ENCODE measurements around the gene CSTA.
A peak's percentile ranks its signal among the peaks of the same experiment; 100 is the strongest.

CSTA gene

GRCh38 chr3:122382888-122383666 lies 58.0 kb downstream of the CSTA start, which contains the start of gene MIX23:
MIX23 (minus strand) TSS chr3:122383231; CDS start chr3:122383224, 7 bp downstream.
- H3K27me3 ChIP-seq (replicated peaks; ENCODE audit: control insufficient read depth, insufficient read depth, low read length), result no peaks in the 10 kb centered on the region
- H3K36me3 ChIP-seq (ENCODE audit: control insufficient read depth, insufficient read depth, low read length), result peaks cover 1% of the 10 kb centered on the region; the same call in 1 of the 2 replicates
- H3K4me3 ChIP-seq (replicated peaks; ENCODE audit: low read depth, low read length), result peak within 1 kb of the TSS; percentile 73
- peak; percentile 81 for DNase-seq (ENCODE audit: extremely low read depth, insufficient read length)
- TF ChIP-seq CTCF (IDR thresholded peaks at IDR 0.05; ENCODE audit: insufficient read depth, low read length, poor library complexity, severe bottlenecking), result no peak

DNA sequence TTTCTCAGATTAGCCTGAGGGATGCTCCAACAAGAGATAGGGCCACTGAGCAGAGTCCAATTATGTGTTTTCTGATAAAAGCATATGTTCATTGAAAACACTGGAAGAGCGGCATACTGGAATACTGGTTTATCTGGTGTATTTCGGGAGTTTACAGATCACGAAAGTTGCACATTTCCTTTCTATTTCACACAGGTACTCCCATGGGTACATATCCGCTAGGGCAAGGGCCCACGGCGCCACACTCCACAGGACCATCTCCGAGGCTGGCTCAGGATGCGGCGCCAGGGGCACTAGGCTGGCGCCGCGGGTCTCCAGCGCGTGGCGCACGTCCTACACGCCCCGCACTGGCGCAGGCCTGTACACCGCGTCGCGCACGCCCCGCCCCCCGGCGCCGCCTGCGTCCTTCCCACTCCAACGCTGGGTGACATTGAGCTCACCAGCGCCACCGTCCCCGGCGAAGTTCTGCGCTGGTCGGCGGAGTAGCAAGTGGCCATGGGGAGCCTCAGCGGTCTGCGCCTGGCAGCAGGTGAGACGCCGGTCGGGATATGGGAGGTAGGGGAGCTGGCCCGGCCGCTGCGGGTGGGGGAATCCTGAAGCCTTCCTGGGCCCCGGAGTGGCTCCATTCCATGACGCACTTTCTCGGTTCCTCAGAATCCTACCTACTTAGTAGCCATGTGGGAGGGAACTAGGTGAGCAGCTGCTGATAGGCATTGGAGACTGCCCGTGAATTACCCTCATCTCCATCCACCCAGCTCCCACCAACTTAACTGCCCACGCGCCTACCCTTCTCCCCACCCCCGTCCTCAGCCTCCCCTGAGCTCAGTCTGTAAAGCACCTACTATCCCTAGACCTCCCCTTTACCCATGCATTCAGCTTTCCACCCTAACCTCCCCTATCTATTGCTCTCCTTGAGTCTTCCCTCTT lies 59.0 kb downstream of the CSTA start, which contains the start of gene FAM162A:
Gene FAM162A, plus strand, starts transcription at position 412 of the 927 bp plus-strand sequence. Its CDS starts 84 bp downstream, at position 496.
- H3K27me3 ChIP-seq (replicated peaks; ENCODE audit: control insufficient read depth, insufficient read depth, low read length), result no peaks in the 10 kb centered on the region
- TF ChIP-seq CTCF (IDR thresholded peaks at IDR 0.05; ENCODE audit: insufficient read depth, low read length, poor library complexity, severe bottlenecking), result peak; percentile 80
- DNase-seq (ENCODE audit: extremely low read depth, insufficient read length), result peak; percentile 99
- H3K4me3 ChIP-seq (replicated peaks; ENCODE audit: low read depth, low read length), result peak within 1 kb of the TSS; percentile 73
- H3K36me3 ChIP-seq (ENCODE audit: control insufficient read depth, insufficient read depth, low read length), result peaks cover 1% of the 10 kb centered on the region; the same call in 1 of the 2 replicates

- no peak for DNase-seq (ENCODE audit: extremely low read depth, insufficient read length)
- Histone ChIP-seq H3K36me3 (ENCODE audit: control insufficient read depth, insufficient read depth, low read length) (no peaks in the 10 kb centered on the region), H3K27me3 (replicated peaks; ENCODE audit: control insufficient read depth, insufficient read depth, low read length) (no peaks in the 10 kb centered on the region), H3K4me3 (replicated peaks; ENCODE audit: low read depth, low read length) (no peak overlapping the region)
- no peak for TF ChIP-seq CTCF (IDR thresholded peaks at IDR 0.05; ENCODE audit: insufficient read depth, low read length, poor library complexity, severe bottlenecking)
Observed at GRCh38 chr3:122387709-122388108, 62.7 kb downstream of the CSTA start.

GRCh38 chr3:122389197-122389596 lies 64.1 kb downstream of the CSTA start:
- no peak for DNase-seq (ENCODE audit: extremely low read depth, insufficient read length)
- no peak for TF ChIP-seq CTCF (IDR thresholded peaks at IDR 0.05; ENCODE audit: insufficient read depth, low read length, poor library complexity, severe bottlenecking)
- Histone ChIP-seq H3K4me3 (replicated peaks; ENCODE audit: low read depth, low read length) (no peak overlapping the region), H3K36me3 (ENCODE audit: control insufficient read depth, insufficient read depth, low read length) (no peaks in the 10 kb centered on the region), H3K27me3 (replicated peaks; ENCODE audit: control insufficient read depth, insufficient read depth, low read length) (no peaks in the 10 kb centered on the region)

DNA sequence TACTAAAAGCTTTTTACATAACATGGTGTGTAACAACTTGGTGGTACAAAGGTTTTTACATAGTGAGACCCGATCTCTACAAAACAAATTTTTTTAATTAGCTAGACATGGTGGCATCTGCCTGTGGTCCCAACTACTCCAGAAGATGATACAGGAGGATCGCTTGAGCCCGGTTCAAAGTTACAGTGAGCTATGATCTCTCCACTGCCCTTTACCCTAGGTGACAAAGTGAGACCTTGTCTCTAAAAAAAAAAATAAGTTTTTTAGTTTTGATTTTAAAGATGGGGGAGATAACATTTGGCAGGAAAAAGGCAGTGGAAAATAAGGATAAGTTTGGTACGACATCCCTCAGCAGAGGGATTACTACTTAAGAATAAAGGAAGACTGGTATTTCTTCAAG lies 64.8 kb downstream of the CSTA start:
- Histone ChIP-seq H3K36me3 (ENCODE audit: control insufficient read depth, insufficient read depth, low read length) (no peaks in the 10 kb centered on the region), H3K4me3 (replicated peaks; ENCODE audit: low read depth, low read length) (no peak overlapping the region), H3K27me3 (replicated peaks; ENCODE audit: control insufficient read depth, insufficient read depth, low read length) (no peaks in the 10 kb centered on the region)
- DNase-seq (ENCODE audit: extremely low read depth, insufficient read length), result no peak
- no peak for TF ChIP-seq CTCF (IDR thresholded peaks at IDR 0.05; ENCODE audit: insufficient read depth, low read length, poor library complexity, severe bottlenecking)
